ENCODE measurements around the gene NTSR2. TPM values are rescaled to one million over a fixed set of nuclear protein-coding genes. Genes with fewer than 3 reads are reported as not detected.

The NTSR2 gene
- total and polyA plus RNA-seq, 9 donors, result 0.33 to 3.8 (median 0.97) TPM; not detected in 2

- DNase-seq, result no peak
- no peaks in the 10 kb centered on the region for H3K36me3 ChIP-seq
- H3K27me3 ChIP-seq, result no peaks in the 10 kb centered on the region
- no peak for TF ChIP-seq POLR2A (IDR thresholded peaks at IDR 0.05)
- TF ChIP-seq EP300 (IDR thresholded peaks at IDR 0.05), result no peak
- TF ChIP-seq, protein P1, sequence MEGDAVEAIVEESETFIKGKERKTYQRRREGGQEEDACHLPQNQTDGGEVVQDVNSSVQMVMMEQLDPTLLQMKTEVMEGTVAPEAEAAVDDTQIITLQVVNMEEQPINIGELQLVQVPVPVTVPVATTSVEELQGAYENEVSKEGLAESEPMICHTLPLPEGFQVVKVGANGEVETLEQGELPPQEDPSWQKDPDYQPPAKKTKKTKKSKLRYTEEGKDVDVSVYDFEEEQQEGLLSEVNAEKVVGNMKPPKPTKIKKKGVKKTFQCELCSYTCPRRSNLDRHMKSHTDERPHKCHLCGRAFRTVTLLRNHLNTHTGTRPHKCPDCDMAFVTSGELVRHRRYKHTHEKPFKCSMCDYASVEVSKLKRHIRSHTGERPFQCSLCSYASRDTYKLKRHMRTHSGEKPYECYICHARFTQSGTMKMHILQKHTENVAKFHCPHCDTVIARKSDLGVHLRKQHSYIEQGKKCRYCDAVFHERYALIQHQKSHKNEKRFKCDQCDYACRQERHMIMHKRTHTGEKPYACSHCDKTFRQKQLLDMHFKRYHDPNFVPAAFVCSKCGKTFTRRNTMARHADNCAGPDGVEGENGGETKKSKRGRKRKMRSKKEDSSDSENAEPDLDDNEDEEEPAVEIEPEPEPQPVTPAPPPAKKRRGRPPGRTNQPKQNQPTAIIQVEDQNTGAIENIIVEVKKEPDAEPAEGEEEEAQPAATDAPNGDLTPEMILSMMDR (IDR thresholded peaks at IDR 0.05), result no peak
- H3K4me1 ChIP-seq (ENCODE audit: insufficient read depth), result no peaks in the 10 kb centered on the region
- intact Hi-C loops (cut with DNase I), result no loop called here
- no peak overlapping the region for H3K27ac ChIP-seq
- 74 to 86% (median 83%) methylated on average over 14 of the region's 14 CpGs for WGBS, 3 donors
- H3K9me3 ChIP-seq, result no peaks in the 10 kb centered on the region
- H3K4me3 ChIP-seq, result no peak overlapping the region
These were observed 53.8 kb downstream of the NTSR2 start for GRCh38 chr2:11616097-11616687.

GRCh38 chr2:11615209-11615608, 54.8 kb downstream of the NTSR2 start:
- no peak for DNase-seq
- peaks cover 2% of the 10 kb centered on the region for H3K4me1 ChIP-seq (ENCODE audit: insufficient read depth)
- no peak overlapping the region for H3K27ac ChIP-seq
- intact Hi-C loops (cut with DNase I), result no loop called here
- peaks cover 3% of the 10 kb centered on the region for H3K36me3 ChIP-seq
- H3K27me3 ChIP-seq, result no peaks in the 10 kb centered on the region
- 70 to 77% (median 75%) methylated on average over 3 of the region's 3 CpGs for WGBS, 3 donors
- TF ChIP-seq, protein P1 (IDR thresholded peaks at IDR 0.05), result no peak
- TF ChIP-seq POLR2A (IDR thresholded peaks at IDR 0.05), result no peak
- TF ChIP-seq EP300 (IDR thresholded peaks at IDR 0.05), result no peak
- H3K4me3 ChIP-seq, result no peak overlapping the region
- no peaks in the 10 kb centered on the region for H3K9me3 ChIP-seq

GRCh38 chr2:11613297-11613696, 56.7 kb downstream of the NTSR2 start:
- intact Hi-C loops (cut with DNase I), result no loop called here
- Histone ChIP-seq H3K4me1 (ENCODE audit: insufficient read depth) (peaks cover 2% of the 10 kb centered on the region), H3K36me3 (peaks cover 3% of the 10 kb centered on the region), H3K9me3 (no peaks in the 10 kb centered on the region), H3K27ac (no peak overlapping the region), H3K27me3 (no peaks in the 10 kb centered on the region), H3K4me3 (no peak overlapping the region)
- WGBS, 3 donors, result 64 to 84% (median 68%) methylated on average over 5 of the region's 5 CpGs
- no peak for DNase-seq
- TF ChIP-seq POLR2A (IDR thresholded peaks at IDR 0.05), result no peak
- TF ChIP-seq, protein P1 (IDR thresholded peaks at IDR 0.05), result no peak
- no peak for TF ChIP-seq EP300 (IDR thresholded peaks at IDR 0.05)

DNA sequence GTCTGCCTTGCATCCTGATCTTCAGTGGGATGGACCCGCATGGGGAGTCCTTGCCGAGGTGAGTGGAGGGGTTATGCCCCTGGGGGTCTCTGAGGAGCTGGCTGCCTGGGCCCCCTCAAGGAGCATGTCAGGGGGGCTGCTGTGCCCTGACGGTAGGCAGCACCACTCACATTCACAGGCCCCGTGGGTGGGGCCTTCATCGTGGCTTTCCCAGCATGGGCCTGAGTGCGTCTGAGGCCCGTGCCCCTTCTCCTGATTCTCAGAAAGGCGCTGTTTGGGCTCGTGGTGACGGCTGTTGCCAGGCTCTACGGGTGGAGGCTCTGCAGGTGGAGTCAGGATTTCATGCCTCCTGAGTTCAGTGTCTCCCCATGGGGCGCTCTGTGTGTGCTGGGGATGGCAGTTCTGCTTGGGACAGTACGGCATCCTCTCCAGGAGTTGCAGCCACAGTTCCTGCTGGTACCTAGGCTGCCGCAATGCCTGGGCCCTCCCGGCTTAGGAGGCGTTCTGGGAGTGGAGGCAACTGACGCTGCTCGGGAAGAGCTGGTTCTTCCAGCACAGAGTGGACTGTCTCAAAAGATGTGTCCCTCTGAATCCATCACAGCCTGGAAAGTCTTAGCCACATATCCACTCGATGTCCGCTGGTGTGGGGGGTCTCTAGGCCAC, 57.3 kb downstream of the NTSR2 start:
- no peak for DNase-seq
- WGBS, 3 donors, result 74 to 77% (median 76%) methylated on average over 20 of the region's 20 CpGs
- TF ChIP-seq EP300 (IDR thresholded peaks at IDR 0.05) (no peak), POLR2A (IDR thresholded peaks at IDR 0.05) (no peak)
- TF ChIP-seq, protein P1 (IDR thresholded peaks at IDR 0.05), result no peak
- H3K27me3 ChIP-seq, result no peaks in the 10 kb centered on the region
- peak overlapping the region in 1 of 2 donors; percentile 61 for H3K27ac ChIP-seq
- peaks cover 2% of the 10 kb centered on the region for H3K4me1 ChIP-seq (ENCODE audit: insufficient read depth)
- intact Hi-C loops (cut with DNase I), result no loop called here
- peaks cover 3% of the 10 kb centered on the region for H3K36me3 ChIP-seq
- no peaks in the 10 kb centered on the region for H3K9me3 ChIP-seq
- H3K4me3 ChIP-seq, result no peak overlapping the region

Measured in ovary (tissue), 9 donors.